HUES64 (cell line): ENCODE data around the gene DONSON.

Experiments used
- H3K27ac ChIP-seq: 2 replicates; pipeline ENCODE4 v1.7.0; 2013; ENCODE audit warnings: low read depth, low read length, inconsistent platforms
- H3K27me3 ChIP-seq: 2 replicates; pipeline ENCODE4 v1.6.1; 2013; ENCODE audit warnings: mild to moderate bottlenecking, low read length; ENCODE audit not compliant: insufficient read depth
- H3K36me3 ChIP-seq: 2 replicates; pipeline ENCODE4 v1.6.1; 2013; ENCODE audit warnings: mild to moderate bottlenecking, low read length; ENCODE audit not compliant: insufficient read depth
- H3K4me1 ChIP-seq: 2 replicates; pipeline ENCODE4 v1.6.1; 2013; ENCODE audit warnings: mild to moderate bottlenecking, low read length, moderate library complexity; ENCODE audit not compliant: insufficient read depth
- H3K4me3 ChIP-seq: 2 replicates; pipeline ENCODE4 v1.5.1; 2013; ENCODE audit warnings: mild to moderate bottlenecking, low read length, moderate library complexity
- H3K9ac ChIP-seq: 2 replicates; pipeline ENCODE4 v1.6.1; 2013; ENCODE audit warnings: mild to moderate bottlenecking, low read depth, low read length
- H3K9me3 ChIP-seq: 2 replicates; pipeline ENCODE4 v1.6.1; 2013; ENCODE audit warnings: low read depth, low read length; ENCODE audit not compliant: insufficient read depth
- WGBS: fragments of 150-250, 120-280 bp; methylation state at CpG from one replicate; pipeline ENCODE4 v1.1.7; 2013; ENCODE audit warnings: missing lambda C conversion rate; 5-methylcytosine and 5-hydroxymethylcytosine counted together

DONSON gene

DNA sequence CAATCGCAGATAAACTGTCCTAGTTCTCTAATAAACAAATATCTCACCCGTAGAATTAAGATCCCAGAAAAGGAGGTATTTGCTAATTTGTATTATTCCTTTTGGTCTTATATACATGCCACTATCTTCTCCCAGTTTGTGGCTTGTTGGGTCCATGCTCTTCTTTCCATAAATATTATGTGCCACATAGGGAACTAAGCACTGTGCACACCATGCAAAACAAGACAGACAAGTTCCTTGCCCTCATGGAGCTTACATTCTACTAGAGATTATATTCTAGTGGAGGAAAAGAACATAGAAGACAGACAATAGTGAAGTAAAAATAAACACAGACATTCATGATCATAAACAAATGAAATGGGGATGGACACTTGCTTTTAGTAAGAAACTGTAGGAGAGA lies 51.3 kb downstream of the DONSON start:
- Histone ChIP-seq H3K27me3 (no peaks in the 10 kb centered on the region), H3K4me1 (peaks cover 8% of the 10 kb centered on the region), H3K27ac (no peak overlapping the region), H3K9me3 (no peaks in the 10 kb centered on the region), H3K36me3 (peaks cover 82% of the 10 kb centered on the region), H3K9ac (no peak overlapping the region), H3K4me3 (no peak overlapping the region)
- WGBS, result 92% methylated on average over 2 of the region's 2 CpGs

DNA sequence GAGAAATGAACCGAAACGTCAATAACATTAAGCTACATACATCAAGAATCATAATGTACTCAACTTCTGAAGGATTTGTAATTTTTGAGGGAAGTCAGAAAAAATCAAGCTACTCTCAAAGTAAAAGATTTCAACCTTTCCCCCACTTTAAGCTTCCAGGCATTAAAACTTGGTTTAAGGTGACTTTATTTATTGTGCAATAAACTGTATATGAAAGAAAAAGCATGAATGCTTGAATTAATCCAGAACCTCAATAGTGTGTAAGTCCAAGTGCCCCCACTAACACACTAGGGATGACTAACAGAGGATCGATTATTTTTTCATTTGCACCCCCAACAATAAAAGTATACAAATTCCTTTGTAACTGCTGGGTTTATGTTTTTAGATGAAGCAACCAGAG lies 57.5 kb downstream of the DONSON start:
- WGBS, result no CpG with 5 or more reads among the region's 3 CpGs
- Histone ChIP-seq H3K9ac (no peak overlapping the region), H3K27me3 (no peaks in the 10 kb centered on the region), H3K4me3 (no peak overlapping the region), H3K27ac (no peak overlapping the region), H3K9me3 (no peaks in the 10 kb centered on the region), H3K4me1 (no peaks in the 10 kb centered on the region), H3K36me3 (peaks cover 99% of the 10 kb centered on the region)
